Measurements from ENCODE around the gene CES4A.
"Not testable (repeated sequence)": the region's sequence is repeated elsewhere in the genome, so short reads cannot be mapped to it uniquely, and the experiment has no call there.

CES4A gene

DNA sequence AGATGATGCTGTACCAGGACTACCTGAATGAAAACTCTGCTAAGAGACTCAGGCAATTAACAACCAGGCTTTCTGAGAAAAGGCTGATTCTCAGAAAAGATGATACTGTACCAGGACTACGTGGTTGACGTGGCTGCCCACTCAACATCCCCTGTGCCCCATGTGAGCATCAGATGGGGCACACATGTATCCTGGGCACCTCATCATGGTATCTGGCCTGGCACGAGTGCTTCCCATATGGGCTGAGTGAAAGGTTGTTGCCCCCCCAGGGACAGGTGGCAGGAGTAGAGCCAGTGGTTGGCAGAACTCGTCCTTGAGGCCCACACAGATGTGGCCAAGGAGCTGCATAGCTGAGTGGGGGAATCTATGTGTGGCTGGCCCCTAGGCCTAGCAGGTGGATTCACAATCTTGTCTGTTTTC, 3.5 kb upstream of the CES4A start:
- Mint-ChIP-seq H3K4me3 (no peak overlapping the region), H3K27ac (no peak overlapping the region), H3K36me3 (ENCODE audit: low read depth) (no peaks in the 10 kb centered on the region), H3K9me3 (no peaks in the 10 kb centered on the region), H3K27me3 (peaks cover 9% of the 10 kb centered on the region), H3K4me1 (ENCODE audit: low read depth) (peaks cover 16% of the 10 kb centered on the region)
- intact Hi-C loops (cut with micrococcal nuclease): no loop called here

DNA sequence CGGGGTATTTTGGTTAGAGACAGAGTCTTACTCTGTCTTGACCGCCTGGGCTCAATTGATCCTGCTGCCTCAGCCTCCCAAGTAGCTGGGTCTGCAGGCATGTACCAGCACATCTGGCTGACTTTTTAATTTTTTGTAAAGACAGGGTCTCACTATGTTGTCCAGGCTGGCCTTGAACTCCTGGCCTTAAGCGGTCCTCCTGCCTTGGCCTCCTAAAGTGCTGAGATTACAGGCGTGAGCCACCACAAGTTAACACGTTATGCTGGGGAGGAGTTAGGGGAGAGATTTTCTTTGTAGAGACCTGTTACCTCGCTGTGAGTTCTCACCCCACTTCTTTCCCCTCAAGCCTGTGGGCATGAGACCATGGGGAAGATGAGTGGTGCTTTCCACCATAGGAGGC, 1.8 kb upstream of the CES4A start:
- Mint-ChIP-seq H3K36me3 (ENCODE audit: low read depth) (no peaks in the 10 kb centered on the region), H3K27me3 (peaks cover 7% of the 10 kb centered on the region), H3K9me3 (no peaks in the 10 kb centered on the region), H3K27ac (no peak overlapping the region), H3K4me1 (ENCODE audit: low read depth) (peaks cover 12% of the 10 kb centered on the region), H3K4me3 (no peak overlapping the region)
- intact Hi-C loops (cut with micrococcal nuclease): no loop called here

DNA sequence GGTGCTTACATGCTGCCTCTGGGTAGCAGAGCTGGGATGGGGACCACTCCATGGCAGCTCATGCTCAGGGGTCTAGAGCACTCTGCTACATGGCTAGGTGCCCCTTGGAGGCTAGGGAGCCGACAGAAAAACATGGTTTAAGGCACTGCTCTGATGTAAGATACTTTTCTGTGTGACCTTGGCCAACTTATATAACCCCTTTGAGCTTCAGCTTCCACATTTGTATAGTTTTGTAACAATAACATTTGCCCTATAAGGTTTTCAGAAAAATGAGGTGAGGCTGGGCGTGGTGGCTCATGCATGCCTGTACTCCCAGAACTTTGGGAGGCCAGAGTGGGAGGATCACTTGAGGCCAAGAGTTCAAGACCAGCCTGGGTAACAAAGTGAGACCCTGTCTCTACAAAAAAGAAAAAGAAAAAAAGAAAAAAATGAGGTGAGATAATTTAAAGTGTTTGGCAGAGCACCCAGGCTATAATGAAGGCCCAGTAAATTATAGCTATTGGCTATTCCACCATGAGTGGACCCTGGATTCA, 3.2 kb downstream of the CES4A start:
- Mint-ChIP-seq H3K36me3 (ENCODE audit: low read depth) (no peaks in the 10 kb centered on the region), H3K27ac (no peak overlapping the region), H3K4me1 (ENCODE audit: low read depth) (no peaks in the 10 kb centered on the region), H3K4me3 (no peak overlapping the region), H3K27me3 (peaks cover 8% of the 10 kb centered on the region), H3K9me3 (no peaks in the 10 kb centered on the region)
- intact Hi-C loops (cut with micrococcal nuclease): no loop called here

DNA sequence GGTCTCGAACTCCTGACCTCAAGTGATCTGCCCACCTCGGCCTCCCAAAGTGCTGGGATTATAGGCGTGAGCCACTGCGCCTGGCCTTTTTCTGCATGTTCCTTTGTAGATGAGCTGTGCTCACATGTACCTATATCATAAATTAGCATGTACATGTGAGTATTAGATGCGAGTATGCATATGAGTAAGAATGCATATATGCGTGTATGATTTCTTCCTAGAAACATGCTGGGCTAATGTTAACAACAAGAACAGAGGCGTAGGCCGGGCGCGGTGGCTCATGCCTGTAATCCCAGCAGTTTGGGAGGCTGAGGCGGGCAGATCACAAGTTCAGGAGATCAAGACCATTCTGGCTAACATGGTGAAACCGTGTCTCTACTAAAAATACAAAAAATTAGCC, 5.2 kb downstream of the CES4A start:
- H3K36me3 Mint-ChIP-seq (ENCODE audit: low read depth); H3K4me1 Mint-ChIP-seq (ENCODE audit: low read depth); H3K4me3 Mint-ChIP-seq; H3K9me3 Mint-ChIP-seq; intact Hi-C loops (cut with micrococcal nuclease); H3K27ac Mint-ChIP-seq: not testable (repeated sequence)
- H3K27me3 Mint-ChIP-seq: peaks cover 12% of the 10 kb centered on the region

DNA sequence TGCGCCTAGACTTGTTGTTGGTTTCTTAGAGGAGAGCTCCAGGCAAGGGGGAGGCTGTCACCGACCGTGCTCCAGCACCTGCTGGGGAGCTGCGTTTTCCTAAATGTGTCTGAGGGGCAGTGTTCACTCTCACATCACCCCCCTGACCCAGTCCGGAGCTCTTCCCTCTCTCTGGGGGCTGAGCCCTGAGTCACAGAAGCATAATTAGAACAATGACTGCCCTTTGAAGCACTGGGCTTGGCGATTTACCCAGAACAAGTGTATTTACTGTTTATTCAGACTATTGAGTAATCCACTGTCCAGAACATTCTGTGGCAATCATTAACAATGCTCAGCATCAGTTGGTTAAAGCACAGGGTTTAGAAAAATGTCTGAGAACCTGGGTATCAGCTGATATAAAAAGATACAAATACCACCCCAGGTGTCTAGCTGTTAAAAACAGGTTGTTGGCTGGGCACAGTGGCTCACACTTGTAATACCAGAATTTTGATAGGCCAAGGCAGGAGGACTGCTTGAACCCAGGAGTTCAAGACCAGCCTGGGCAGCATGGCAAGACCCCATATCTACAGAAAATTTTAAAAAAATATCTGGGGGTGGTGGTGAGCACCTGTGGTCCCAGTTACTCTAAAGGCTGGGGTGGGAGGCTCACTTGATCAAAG, 8.1 kb downstream of the CES4A start:
- intact Hi-C loops (cut with micrococcal nuclease): no loop called here
- no peaks in the 10 kb centered on the region for H3K36me3 Mint-ChIP-seq (ENCODE audit: low read depth)
- no peak overlapping the region for H3K27ac Mint-ChIP-seq
- no peak overlapping the region for H3K4me3 Mint-ChIP-seq
- peaks cover 31% of the 10 kb centered on the region for H3K27me3 Mint-ChIP-seq
- H3K4me1 Mint-ChIP-seq (ENCODE audit: low read depth): peaks cover 11% of the 10 kb centered on the region
- H3K9me3 Mint-ChIP-seq: no peaks in the 10 kb centered on the region

DNA sequence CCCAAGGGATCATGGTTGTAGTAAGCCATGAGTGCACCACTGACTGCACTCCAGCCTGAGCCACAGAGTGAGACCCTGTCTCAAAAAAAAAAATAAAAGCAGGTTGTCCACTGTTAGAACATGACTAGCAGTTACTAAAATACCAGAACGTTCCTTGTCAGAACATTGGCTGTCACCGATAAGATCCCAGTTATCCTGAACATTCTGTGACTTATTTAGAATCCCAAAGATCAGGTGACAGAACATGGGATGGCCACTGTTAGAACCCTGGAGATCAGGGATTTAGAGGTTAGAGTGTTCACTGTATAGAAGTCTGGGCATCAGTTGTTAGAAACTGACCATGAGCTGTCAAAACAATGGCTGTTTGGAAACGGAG, 8.6 kb downstream of the CES4A start:
- H3K27me3 Mint-ChIP-seq: peaks cover 35% of the 10 kb centered on the region
- H3K4me1 Mint-ChIP-seq (ENCODE audit: low read depth): peaks cover 11% of the 10 kb centered on the region
- no peaks in the 10 kb centered on the region for H3K36me3 Mint-ChIP-seq (ENCODE audit: low read depth)
- intact Hi-C loops (cut with micrococcal nuclease): no loop called here
- no peak overlapping the region for H3K27ac Mint-ChIP-seq
- no peaks in the 10 kb centered on the region for H3K9me3 Mint-ChIP-seq
- no peak overlapping the region for H3K4me3 Mint-ChIP-seq

DNA sequence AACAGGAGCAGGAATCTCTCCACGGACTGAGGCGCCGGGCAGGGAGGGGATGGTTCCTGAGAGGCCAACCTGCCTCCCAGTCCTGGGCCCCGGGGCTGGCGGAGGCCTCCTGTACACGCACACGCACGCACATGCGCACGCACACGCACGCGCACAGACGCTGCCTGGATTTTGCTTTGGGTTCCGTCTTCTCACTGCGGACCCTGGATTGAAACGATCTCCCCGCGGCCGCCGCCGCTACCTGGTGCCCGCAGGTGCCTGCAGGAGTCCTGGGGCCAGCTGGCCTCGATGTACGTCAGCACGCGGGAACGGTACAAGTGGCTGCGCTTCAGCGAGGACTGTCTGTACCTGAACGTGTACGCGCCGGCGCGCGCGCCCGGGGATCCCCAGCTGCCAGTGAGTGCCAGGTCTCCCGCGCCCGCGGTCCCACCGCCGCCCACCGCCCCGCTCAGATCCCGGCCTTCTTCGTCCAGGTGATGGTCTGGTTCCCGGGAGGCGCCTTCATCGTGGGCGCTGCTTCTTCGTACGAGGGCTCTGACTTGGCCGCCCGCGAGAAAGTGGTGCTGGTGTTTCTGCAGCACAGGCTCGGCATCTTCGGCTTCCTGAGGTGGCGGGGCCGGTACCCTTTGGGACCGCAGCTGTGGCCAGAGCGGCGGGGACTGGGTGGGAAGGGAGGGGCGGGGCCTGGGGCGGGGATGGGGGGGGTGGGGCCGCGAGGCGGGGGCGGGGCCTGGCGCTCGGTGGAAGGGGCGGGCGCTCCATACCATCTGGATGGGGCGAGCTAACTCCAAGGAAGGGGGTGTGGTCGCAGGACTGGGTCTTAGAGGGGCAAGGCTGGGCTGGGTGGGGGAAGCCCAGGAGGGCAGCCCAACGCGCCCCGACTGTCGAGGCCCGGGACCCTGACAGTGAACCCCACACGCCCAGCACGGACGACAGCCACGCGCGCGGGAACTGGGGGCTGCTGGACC, 12.3 kb downstream of the CES4A start:
- H3K36me3 Mint-ChIP-seq (ENCODE audit: low read depth): peaks cover 26% of the 10 kb centered on the region
- intact Hi-C loops (cut with micrococcal nuclease): no loop called here
- peak overlapping the region; percentile 79 for H3K4me3 Mint-ChIP-seq
- H3K27me3 Mint-ChIP-seq: peaks cover 46% of the 10 kb centered on the region
- H3K4me1 Mint-ChIP-seq (ENCODE audit: low read depth): peaks cover 11% of the 10 kb centered on the region
- H3K9me3 Mint-ChIP-seq: no peaks in the 10 kb centered on the region
- peak overlapping the region; percentile 62 for H3K27ac Mint-ChIP-seq

DNA sequence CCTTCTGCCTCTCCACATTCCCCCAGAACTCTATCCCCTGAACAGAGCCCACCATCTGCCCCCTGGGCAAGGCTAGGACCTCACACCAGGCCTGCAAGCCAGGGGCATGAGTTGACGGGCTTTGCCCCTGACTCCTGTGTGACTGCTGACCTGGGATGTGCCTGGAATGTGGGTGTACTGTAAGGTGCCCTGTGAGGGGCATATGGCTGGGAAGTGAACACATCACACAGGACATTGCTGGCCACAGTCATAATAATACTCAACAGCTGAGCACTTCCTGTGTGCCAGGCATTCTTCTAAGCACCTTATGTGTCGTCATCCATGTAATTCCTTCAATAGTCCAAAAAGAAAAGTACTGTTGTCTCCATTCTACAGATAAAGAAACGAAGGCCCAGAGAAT, 13.3 kb downstream of the CES4A start:
- no peaks in the 10 kb centered on the region for H3K9me3 Mint-ChIP-seq
- intact Hi-C loops (cut with micrococcal nuclease): no loop called here
- no peak overlapping the region for H3K4me3 Mint-ChIP-seq
- H3K27me3 Mint-ChIP-seq: peaks cover 48% of the 10 kb centered on the region
- H3K27ac Mint-ChIP-seq: no peak overlapping the region
- peaks cover 26% of the 10 kb centered on the region for H3K36me3 Mint-ChIP-seq (ENCODE audit: low read depth)
- H3K4me1 Mint-ChIP-seq (ENCODE audit: low read depth): peaks cover 11% of the 10 kb centered on the region

DNA sequence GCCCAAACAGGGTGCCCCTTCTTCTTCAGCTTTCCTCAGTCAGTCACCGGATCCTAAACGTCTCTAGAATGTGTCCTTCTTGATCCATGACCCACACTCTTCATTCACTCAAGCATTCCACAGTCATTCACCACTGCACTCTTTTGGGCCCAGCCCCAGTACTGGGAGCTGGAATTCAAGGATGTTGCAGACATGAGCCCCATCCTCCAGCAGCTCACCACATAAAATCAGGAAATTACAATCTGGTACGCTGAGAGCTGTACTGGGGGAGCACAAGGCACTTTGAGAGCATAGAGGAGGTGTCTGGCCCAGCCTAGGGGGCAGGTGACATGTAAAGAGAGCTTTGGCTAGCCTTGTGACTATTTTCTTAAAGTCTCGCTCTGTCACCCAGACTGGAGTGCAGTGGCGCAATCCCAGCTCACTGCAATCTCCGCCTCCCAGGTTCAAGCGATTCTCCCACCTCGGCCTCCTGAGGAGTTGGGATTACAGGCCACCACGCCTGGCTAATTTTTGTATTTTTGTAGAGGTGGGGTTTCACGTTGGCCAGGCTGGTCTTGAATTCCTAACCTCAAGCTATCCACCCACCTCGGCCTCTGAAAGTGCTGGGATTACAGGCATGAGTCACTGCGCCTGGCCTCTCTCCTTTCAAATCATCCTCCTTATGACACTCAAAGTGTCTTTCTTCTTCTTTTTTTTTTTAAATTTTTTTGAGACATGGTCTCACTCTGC, 18.7 kb downstream of the CES4A start:
- no peak overlapping the region for H3K27ac Mint-ChIP-seq
- intact Hi-C loops (cut with micrococcal nuclease): no loop called here
- no peaks in the 10 kb centered on the region for H3K4me1 Mint-ChIP-seq (ENCODE audit: low read depth)

DNA sequence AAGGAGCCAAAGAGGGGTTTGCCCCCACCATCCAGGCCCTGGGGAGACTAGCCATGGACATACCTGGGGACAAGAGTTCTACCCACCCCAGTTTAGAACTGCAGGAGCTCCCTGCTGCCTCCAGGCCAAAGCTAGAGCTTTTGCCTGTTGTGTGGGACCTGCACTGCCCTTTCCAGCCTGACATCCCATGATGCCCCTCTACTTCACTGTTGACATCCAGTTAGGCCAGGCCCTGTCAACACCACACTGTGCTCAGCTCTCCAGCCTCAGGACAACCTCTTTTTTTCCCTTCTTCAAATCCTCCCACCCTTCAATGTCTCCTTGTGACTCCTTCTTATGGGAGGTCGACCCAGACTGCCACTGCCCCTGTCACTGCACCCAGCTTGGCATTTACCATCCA, 20.8 kb downstream of the CES4A start:
- intact Hi-C loops (cut with micrococcal nuclease): no loop called here
- Mint-ChIP-seq H3K27ac (no peak overlapping the region), H3K4me3 (no peak overlapping the region), H3K9me3 (no peaks in the 10 kb centered on the region), H3K4me1 (ENCODE audit: low read depth) (peaks cover 6% of the 10 kb centered on the region), H3K27me3 (peaks cover 32% of the 10 kb centered on the region), H3K36me3 (ENCODE audit: low read depth) (peaks cover 9% of the 10 kb centered on the region)

More for the DNA sequence above, 18.7 kb downstream of the CES4A start:
- H3K36me3 Mint-ChIP-seq (ENCODE audit: low read depth): peaks cover 26% of the 10 kb centered on the region
- no peak overlapping the region for H3K4me3 Mint-ChIP-seq
- peaks cover 28% of the 10 kb centered on the region for H3K27me3 Mint-ChIP-seq
- no peaks in the 10 kb centered on the region for H3K9me3 Mint-ChIP-seq

DNA sequence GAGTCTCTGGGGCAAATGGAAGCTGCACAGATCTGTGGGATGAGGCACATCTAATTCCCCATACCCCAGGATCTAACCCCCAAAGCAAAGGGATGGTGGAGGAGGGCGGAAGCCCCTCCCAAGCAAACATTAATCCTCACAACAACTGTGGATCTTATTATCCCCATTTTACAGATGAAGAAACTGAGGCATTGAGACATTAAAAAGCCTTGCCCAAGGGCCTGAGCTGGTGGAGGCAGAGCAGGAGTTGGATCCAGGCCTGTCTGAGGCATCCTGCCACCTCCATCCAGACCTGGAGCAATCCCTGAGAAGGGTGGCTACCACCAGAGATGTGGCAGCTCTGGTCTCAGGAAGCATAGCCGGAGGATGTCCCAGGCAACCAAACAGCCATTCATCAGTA, 22.9 kb downstream of the CES4A start:
- peaks cover 50% of the 10 kb centered on the region for H3K27me3 Mint-ChIP-seq
- H3K36me3 Mint-ChIP-seq (ENCODE audit: low read depth): no peaks in the 10 kb centered on the region
- no peaks in the 10 kb centered on the region for H3K9me3 Mint-ChIP-seq
- H3K4me3 Mint-ChIP-seq: no peak overlapping the region
- intact Hi-C loops (cut with micrococcal nuclease): no loop called here
- H3K4me1 Mint-ChIP-seq (ENCODE audit: low read depth): peaks cover 24% of the 10 kb centered on the region
- no peak overlapping the region for H3K27ac Mint-ChIP-seq

DNA sequence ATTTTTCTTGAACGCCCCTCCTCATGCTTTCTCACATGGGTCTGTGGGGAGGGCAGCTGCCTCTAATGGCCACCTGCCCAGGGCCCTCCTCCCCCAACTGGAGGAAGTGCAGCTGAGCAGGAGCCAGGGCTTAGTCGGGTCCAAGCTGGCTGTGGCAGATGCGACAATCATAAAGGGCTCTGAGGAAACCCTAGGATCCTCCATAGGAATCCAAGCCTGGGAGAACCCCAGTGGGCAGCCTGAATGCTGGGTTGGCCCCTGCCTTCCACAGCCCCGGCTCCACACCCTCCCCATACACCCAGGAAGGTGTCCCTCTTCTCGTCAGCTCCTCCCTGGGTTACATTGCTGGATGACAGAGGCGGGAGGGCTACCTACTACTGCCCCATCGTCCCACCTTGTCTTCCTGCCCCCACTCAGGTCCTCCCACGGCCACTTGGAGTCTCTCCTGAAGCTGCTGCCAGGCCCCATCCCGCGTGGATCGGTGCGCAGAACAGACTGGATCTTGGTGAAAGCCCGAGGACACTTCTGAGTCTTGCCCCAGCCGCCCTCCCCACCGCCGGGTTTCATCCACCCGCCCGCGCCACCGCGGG, 24.9 kb downstream of the CES4A start:
- H3K27ac Mint-ChIP-seq: no peak overlapping the region
- peak overlapping the region; percentile 5 for H3K4me3 Mint-ChIP-seq
- intact Hi-C loops (cut with micrococcal nuclease): no loop called here
- H3K9me3 Mint-ChIP-seq: no peaks in the 10 kb centered on the region
- H3K4me1 Mint-ChIP-seq (ENCODE audit: low read depth): peaks cover 27% of the 10 kb centered on the region
- H3K36me3 Mint-ChIP-seq (ENCODE audit: low read depth): no peaks in the 10 kb centered on the region
- peaks cover 46% of the 10 kb centered on the region for H3K27me3 Mint-ChIP-seq

DNA sequence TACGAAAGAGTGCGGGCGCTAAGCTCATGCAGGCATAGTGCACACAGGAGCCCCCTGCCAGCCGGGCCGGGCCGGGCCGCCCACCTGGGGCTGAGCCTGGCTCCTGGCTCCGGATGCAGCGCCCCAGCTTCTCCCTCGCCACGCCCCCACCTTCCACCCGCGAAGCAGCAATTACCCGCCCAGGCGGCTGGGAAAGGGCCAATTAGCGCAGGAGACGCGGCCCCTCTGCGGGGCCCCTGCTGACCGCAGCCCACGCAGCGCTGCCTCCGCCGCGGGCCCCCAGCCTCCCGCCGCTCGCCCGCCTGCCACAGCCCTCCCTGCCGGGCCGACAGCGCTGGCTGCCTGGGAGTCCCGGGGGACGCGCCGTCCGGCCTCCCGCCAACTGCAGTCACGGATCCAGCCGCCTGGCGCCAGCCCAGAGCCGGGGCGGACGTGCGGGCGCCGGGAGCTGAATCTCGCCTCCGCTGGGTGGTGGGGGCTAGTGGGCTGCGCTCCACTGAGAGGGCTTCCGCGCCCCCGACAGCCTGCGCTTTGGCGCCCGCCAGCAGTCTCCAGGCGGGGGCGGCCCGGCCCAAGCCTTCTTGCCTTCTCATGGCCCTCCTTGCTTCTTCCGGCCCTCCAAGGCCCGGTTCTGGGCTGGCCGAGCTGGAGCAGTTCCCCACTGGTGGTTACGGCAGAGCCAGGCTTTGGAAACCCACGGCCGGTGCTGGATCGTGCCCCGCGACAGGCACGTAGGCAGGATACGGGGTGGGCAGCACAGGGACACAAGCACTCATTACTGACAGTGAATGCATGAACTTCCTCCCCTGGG, 25.6 kb downstream of the CES4A start:
- peaks cover 46% of the 10 kb centered on the region for H3K27me3 Mint-ChIP-seq
- H3K9me3 Mint-ChIP-seq: no peaks in the 10 kb centered on the region
- H3K4me3 Mint-ChIP-seq: peak overlapping the region; percentile 67
- peaks cover 27% of the 10 kb centered on the region for H3K4me1 Mint-ChIP-seq (ENCODE audit: low read depth)
- H3K36me3 Mint-ChIP-seq (ENCODE audit: low read depth): no peaks in the 10 kb centered on the region
- intact Hi-C loops (cut with micrococcal nuclease): no loop called here
- H3K27ac Mint-ChIP-seq: no peak overlapping the region

Data from dendritic cell treated with granulocyte-macrophage colony-stimulating factor and Interleukin-4, amounts not matched to agents 40 ng/mL and 50 ng/mL, for 4 days (primary cell).